ENCODE data around the gene PLEKHA5.
"Not testable (repeated sequence)": the region's sequence is repeated elsewhere in the genome, so short reads cannot be mapped to it uniquely, and the experiment has no call there.

The PLEKHA5 gene

DNA sequence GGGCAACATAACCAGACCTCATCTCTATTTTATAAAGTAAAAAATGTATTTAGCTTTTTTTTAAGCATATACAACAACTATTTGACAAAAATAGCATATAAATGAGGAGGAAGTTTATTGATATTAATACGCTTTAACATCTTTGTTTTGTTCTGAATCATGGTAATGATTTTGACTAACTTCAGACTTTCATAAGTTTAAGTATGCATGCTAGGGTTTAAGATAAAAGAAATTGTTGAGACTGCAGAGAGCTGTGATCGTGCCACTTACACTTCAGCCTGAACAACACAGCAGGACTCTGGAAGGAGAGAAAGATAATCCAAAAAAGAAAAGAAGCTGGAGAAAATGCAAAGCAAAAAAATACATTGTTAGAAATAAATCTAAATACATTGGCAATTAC is 221.8 kb downstream of the PLEKHA5 start:
- no peak for DNase-seq

DNA sequence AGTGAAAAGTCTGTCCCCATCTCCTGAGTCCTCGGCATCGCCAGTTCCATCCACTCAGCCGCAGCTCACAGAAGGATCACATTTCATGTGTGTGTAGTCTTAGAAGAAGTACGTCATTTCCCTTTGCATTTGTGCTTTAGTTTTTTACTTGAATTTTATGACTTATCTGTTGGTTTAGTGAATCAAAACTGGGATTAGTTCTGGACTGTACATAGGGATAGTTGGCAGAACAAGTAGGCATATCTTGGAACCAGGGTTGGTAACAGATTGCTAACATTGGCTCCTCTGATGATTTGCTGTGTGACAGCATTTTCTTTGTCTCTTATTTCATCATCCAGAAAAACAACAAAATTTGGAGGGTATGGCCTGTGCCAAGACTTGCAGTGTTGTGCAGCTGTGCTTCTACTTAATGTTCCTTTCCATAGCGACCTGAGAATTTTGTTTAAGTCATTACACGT is 240.2 kb downstream of the PLEKHA5 start:
- DNase-seq: no peak

DNA sequence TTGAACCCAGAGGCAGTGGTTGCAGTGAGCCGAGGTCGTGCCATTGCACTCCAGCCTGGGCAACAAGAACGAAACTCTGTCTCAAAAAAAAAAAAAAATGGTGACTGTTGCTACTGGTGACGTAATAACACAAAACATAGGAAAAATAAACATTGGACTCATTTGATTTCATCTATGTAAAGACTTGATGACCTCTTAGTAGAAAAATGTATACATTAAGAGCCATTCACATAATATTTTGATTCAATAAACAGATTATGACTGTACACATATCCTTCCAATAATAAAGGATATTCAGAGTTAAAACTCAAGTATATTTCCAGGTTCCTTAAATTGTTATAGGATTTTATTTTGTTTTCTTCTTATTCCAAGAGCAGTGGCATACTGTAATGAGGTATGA is 244.1 kb downstream of the PLEKHA5 start:
- no peak for DNase-seq

GRCh38 chr12:19375888-19376287 is 246.4 kb downstream of the PLEKHA5 start:
- no peak for DNase-seq

DNA sequence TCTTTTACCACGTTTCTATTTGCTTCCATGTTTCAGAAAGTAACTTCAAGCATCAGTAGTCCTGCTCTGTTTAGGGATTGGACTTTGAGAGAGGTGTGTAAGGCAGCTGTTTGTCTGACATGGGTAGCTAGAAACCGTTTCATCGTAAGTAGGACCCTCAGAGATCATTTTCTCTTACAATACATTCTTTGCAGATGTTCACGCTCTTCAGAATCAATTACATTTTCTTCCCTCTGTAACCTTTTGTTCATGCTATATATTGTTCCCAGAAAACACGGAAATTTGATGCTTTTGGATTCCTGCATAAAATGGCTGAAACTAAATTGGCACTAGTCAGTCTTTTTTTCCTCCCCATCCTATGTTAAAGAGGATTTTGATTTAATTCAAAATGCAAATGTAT is 247.2 kb downstream of the PLEKHA5 start:
- no peak for DNase-seq

GRCh38 chr12:19382111-19382526 is 252.6 kb downstream of the PLEKHA5 start:
- peak; percentile 84 for DNase-seq

DNA sequence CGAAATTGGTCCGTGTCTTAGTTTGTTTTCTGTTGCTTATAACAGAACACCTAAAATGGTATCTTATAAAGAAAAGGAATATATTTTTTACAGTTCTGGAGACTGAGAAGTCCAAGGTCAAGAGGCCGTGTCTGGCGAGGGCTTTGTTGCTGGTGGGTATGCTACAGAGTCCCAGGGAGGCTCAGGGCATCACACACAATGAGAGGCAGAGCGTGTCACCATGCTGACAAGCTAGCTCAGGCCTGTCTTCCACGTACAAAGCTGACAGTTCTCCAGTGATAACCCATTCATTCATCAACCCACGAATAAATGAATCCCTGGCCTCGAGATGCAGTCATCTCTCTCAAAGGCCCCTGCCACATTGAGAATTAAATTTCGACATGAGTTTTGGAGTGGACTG is 253.0 kb downstream of the PLEKHA5 start:
- no peak for DNase-seq

GRCh38 chr12:19387161-19387560 is 257.6 kb downstream of the PLEKHA5 start:
- DNase-seq: no peak

GRCh38 chr12:19388131-19388549 is 258.6 kb downstream of the PLEKHA5 start:
- DNase-seq: peak; percentile 16

DNA sequence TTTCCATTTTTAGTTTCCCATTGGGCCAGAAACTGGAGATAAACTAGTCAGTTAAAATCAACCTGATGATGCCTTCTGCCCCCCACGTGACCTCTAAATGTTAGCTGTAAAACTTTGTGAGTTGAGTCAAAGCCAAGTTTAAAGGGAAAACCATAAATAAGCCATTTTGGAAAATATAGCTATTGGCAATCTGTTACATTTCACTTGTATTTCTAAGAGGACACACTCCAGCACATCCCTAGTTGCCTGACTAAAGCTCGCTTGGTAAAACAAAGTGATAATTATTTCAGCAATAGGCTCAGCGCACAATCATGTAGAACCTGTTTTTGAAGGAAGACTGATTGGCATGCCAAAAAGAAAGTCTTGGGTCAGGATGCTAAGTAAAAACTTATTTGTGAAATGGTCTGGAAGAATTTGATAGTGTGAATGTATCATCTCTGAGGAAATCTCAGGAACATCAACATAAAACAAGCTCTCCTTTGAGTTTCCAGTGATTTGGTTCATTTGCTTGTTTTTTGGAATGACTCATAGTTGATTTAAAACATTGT is 260.6 kb downstream of the PLEKHA5 start:
- DNase-seq: no peak

GRCh38 chr12:19392644-19393043 is 263.1 kb downstream of the PLEKHA5 start:
- DNase-seq: not testable (repeated sequence)

DNA sequence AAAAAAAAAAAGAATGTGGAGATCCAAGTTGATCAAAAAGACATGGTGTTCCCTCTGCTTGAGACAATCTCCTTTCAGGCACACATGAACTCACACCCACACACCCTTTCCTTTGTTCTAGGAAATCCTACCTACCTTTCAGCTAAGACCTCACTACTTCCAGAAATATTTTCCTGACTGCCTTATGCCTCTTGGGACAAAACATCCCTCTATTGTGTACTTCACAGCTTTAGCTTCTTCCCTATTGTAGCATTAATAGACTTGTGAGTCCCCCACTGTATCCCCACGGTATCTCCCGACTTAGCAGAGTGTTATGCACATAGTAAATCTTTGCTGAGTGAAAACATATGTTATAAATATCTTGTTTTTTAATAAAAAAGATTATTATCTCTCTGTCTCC is 264.9 kb downstream of the PLEKHA5 start:
- no peak for DNase-seq

DNA sequence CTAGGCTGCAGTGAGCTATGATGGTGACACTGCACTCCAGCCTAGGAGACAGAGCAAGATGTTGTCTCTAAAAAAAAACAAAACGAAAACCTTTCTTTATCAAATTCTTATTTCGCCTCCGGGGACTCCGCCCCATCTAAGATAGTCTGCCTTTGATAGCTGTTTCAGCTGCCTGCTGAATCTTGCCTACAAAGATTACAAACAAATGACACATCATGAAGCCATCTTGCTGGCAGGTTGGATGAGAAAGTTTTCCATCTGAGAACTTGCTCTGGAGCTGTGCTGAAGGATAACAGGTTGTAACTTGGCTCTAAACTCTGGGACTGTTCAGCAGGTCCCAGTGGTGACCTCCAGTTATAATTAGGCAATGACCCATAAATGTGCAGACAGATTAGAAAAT is 268.0 kb downstream of the PLEKHA5 start:
- peak; percentile 9 for DNase-seq

DNA sequence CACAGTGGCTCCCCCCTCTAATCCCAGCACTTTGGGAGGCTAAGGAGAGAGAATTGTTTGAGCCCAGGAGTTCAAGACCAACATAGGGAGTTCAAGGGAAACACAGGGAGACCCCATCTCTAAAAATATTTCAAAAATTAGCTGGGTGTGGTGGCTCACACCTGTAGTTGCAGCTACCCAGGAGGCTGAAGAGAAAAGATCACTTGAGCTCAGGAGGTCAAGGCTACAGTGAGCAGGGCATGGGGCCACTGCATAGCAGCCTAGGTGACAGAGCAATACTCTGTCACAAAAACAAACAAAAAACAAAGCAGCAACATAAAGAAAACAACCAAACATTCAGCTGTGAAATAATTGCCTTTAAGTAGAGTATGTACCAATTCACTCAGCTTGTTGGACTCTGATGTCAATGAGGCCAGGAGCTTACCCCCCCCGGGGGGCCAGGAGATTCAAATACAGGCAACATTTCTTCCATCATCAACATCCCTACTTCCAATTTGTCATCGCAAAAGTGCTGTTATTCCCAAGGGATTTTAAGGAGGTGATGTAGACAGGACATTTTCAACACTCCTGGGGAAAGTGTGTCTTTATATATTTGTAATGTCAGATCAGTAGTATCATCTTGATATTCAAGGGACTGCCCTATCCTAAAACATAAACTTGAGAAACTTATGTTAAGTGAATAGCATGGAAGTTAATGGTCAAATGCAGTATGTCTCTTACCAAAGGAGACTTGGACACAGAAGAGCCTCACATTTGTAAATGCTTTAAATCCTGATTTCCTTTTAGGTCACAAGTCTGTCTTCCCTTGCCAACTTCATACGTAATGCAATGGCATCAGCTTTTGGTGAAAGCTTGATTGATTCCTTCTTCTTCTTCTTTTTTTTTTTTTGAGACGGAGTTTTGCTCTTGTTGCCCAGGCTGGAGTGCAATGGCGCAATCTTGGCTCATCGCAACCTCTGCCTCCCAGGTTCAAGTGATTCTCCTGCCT is 269.1 kb downstream of the PLEKHA5 start:
- no peak for DNase-seq

- not testable (repeated sequence) for DNase-seq
Measured at GRCh38 chr12:19400649-19401285, 271.2 kb downstream of the PLEKHA5 start.

DNA sequence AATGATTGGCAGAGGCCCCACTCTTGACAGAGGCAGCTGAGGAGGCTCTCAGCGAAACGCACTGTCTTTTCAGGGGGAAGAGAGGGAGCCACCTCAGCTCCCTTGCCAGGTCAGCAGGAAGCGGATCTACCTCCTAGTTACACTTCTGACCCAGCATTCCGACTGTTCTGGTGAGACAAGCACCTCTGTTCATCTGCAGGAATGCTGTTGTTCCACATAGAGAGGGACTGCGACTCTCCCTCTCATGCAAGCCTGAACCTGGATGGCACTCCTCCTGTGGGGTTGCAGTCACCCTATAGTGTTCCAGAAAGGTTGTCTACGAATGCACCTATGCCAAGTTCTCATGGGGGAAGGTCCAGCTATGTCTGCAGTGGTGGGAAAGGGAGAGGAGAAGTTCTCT is 272.7 kb downstream of the PLEKHA5 start:
- no peak for DNase-seq

GRCh38 chr12:19402743-19403431 is 273.4 kb downstream of the PLEKHA5 start:
- peak; percentile 11 for DNase-seq

DNA sequence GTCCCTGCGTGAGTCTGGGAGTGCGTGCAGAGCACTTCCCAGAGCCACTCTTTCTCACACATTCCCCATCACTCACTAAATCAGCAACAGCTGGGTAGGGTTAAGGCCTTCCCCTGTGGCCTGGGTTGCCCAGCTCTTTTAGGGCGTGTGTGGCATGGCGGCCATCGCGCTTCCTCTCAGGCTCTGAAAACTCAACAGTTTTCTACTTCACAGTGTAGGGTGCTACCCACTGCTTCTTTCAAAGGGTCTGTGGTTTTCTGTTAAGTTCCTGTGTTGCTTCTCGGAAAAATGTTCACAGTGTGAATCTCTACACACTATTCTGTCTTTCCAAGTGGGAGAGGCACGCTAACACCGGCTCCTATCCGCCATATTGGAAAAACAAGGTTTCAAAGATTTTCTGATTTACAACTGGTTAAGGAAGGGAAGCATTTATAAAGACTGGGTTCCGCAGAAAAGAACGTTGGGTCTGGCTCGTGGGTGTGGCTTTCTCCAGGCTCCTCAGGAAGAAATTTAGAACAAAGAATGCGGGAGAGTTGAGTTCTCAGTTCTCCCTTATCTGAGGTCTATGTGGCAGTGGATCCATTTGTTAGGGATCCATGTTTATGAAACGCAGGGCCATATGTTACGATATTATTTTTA is 274.8 kb downstream of the PLEKHA5 start:
- no peak for DNase-seq

DNA sequence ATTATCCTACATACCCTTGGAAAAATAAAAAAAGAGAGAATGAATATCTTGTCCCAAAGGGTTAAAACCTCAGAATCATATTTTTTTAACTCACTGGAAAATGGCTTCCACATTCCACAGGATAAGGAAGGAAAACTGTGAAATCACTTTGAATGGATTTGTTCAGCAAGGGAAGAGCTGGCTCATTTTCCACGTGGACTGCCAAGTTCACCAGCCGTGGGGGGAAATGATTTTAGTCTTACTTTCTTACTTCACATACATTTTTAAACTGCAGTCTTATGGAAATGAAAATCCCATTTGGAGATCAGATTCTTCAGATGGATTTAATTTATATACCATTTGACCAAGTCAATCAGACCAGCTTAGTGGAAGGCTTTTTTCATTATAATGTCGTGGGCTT is 279.8 kb downstream of the PLEKHA5 start:
- no peak for DNase-seq

GRCh38 chr12:19410211-19410610 is 280.7 kb downstream of the PLEKHA5 start:
- DNase-seq: no peak

- DNase-seq: no peak
Measured at GRCh38 chr12:19410629-19411185, 281.2 kb downstream of the PLEKHA5 start.
